HepG2 (cell line): ENCODE data around the gene OBSL1. TPM values are rescaled to one million over a fixed set of nuclear protein-coding genes. Genes with fewer than 3 reads are reported as not detected.

Experiments
- ARID5B ChIP-seq: IDR thresholded peaks from 2 replicates; pipeline ENCODE4 v1.4.0; 2020; ENCODE audit warnings: mild to moderate bottlenecking, missing genetic modification reagents
- ATF3 ChIP-seq: sonication (generic); formaldehyde crosslinking; IDR thresholded peaks from 2 replicates; pipeline ENCODE4 v1.4.0; 2020; ENCODE audit warnings: missing genetic modification reagents
- CAMTA2 ChIP-seq: sonication (generic); formaldehyde crosslinking; IDR thresholded peaks from 2 replicates; pipeline ENCODE4 v1.4.0; 2020; ENCODE audit warnings: mild to moderate bottlenecking, missing genetic modification reagents, borderline replicate concordance
- CHCHD3 ChIP-seq: sonication (generic); formaldehyde crosslinking; IDR thresholded peaks from 2 replicates; pipeline ENCODE4 v1.8.0; 2022; ENCODE audit warnings: mild to moderate bottlenecking, missing genetic modification reagents, moderate library complexity
- ESRRA ChIP-seq: sonication (generic); formaldehyde crosslinking; IDR thresholded peaks from 2 replicates; pipeline ENCODE4 v1.5.1; 2020; ENCODE audit warnings: mild to moderate bottlenecking, low read depth, missing genetic modification reagents
- KLF13 ChIP-seq: sonication (generic); formaldehyde crosslinking; IDR thresholded peaks from 2 replicates; pipeline ENCODE4 v1.4.0; 2020; ENCODE audit warnings: mild to moderate bottlenecking, missing genetic modification reagents
- KLF16 ChIP-seq, 2 experiments: sonication (generic) in 1 of 2; formaldehyde crosslinking in 1 of 2; IDR thresholded peaks; 2 replicates each; pipeline versions ENCODE4 v1.6.1 to v1.8.0; 2016 to 2023; ENCODE audit warnings: missing genetic modification reagents in 2 of 2, missing compliant biosample characterization in 1 of 2
- RAD51 ChIP-seq: fragments of 450-650 bp; IDR thresholded peaks from 2 replicates; pipeline ENCODE4 v1.6.1; 2016; ENCODE audit warnings: borderline replicate concordance
- RORA ChIP-seq: sonication (generic); formaldehyde crosslinking; IDR thresholded peaks from 2 replicates; pipeline ENCODE4 v1.5.0; 2020; ENCODE audit warnings: mild to moderate bottlenecking, missing genetic modification reagents, moderate library complexity
- RXRA ChIP-seq: sonication (generic); formaldehyde crosslinking; IDR thresholded peaks from 2 replicates; pipeline ENCODE4 v1.5.1; 2020; ENCODE audit warnings: missing genetic modification reagents
- SMC3 ChIP-seq: IDR thresholded peaks from 2 replicates; pipeline ENCODE4 v1.6.1; 2011; ENCODE audit warnings: low read length, improper control_type of control experiment
- SP4 ChIP-seq: sonication (generic); formaldehyde crosslinking; IDR thresholded peaks from 2 replicates; pipeline ENCODE4 v1.8.1; 2023; ENCODE audit warnings: mild to moderate bottlenecking, missing genetic modification reagents
- TOPORS ChIP-seq: sonication (generic); formaldehyde crosslinking; IDR thresholded peaks from 2 replicates; pipeline ENCODE4 v1.8.0; 2023; ENCODE audit warnings: mild to moderate bottlenecking, missing genetic modification reagents
- ZNF292 ChIP-seq: sonication (generic); formaldehyde crosslinking; IDR thresholded peaks from 2 replicates; pipeline ENCODE4 v1.8.1; 2022; ENCODE audit warnings: mild to moderate bottlenecking, low read depth, missing genetic modification reagents, borderline replicate concordance
- ZNF367 ChIP-seq: sonication (generic); formaldehyde crosslinking; IDR thresholded peaks from 2 replicates; pipeline ENCODE4 v1.4.0; 2020; ENCODE audit warnings: missing genetic modification reagents, borderline replicate concordance
- ZNF530 ChIP-seq: sonication (generic); formaldehyde crosslinking; IDR thresholded peaks from 2 replicates; pipeline ENCODE4 v1.5.0; 2020; ENCODE audit warnings: low read depth, mild to moderate bottlenecking, missing genetic modification reagents
- ZNF672 ChIP-seq: sonication (generic); formaldehyde crosslinking; IDR thresholded peaks from 2 replicates; pipeline ENCODE4 v1.8.1; 2022; ENCODE audit warnings: missing genetic modification reagents
- ZSCAN21 ChIP-seq: sonication (generic); formaldehyde crosslinking; IDR thresholded peaks from 2 replicates; pipeline ENCODE4 v1.8.0; 2022; ENCODE audit warnings: mild to moderate bottlenecking, missing genetic modification reagents, moderate library complexity, borderline replicate concordance
- ZSCAN9 ChIP-seq: IDR thresholded peaks from 2 replicates; pipeline ENCODE4 v1.6.1; 2016; ENCODE audit warnings: borderline replicate concordance
- polyA plus RNA-seq, 8 experiments: library from polyadenylated mRNA; depleted of rRNA in 3 of 8; stranded (reverse) in 7 of 8; unstranded in 1 of 8; fragments of >200 nt; fragmentation: Illumina TruSeq in 4 of 8; extraction: Trizol in 4 of 8; gene quantifications; 2 replicates each; pipeline versions ENCODE4 v1.2.1 to v1.2.3, GENCODE V29; 2011 to 2016; ENCODE audit warnings: low read depth in 4 of 8, missing spikeins in 1 of 8, mixed read lengths in 1 of 8; ENCODE audit not compliant: insufficient read depth in 1 of 8
- total RNA-seq, 5 experiments: library from RNA; depleted of rRNA; stranded (reverse); fragments of >200 nt; fragmentation: Illumina TruSeq; extraction: Trizol; gene quantifications; 2 replicates each; pipeline ENCODE4 v1.2.3, GENCODE V29; 2016; ENCODE audit warnings: low read depth in 1 of 5
- TF ChIP-seq, protein P1 (sequence below): IDR thresholded peaks from 2 replicates; pipeline ENCODE4 v1.6.1; 2016; ENCODE audit warnings: missing compliant biosample characterization, missing genetic modification reagents, borderline replicate concordance
- TF ChIP-seq, protein P2 (sequence below): sonication (generic); formaldehyde crosslinking; conservative IDR thresholded peaks from 2 replicates; pipeline ENCODE4 v1.8.1; 2023; ENCODE audit warnings: missing genetic modification reagents
- TF ChIP-seq, protein P3 (sequence below): sonication (generic); formaldehyde crosslinking; IDR thresholded peaks from 2 replicates; pipeline ENCODE4 v1.5.0; 2020; ENCODE audit warnings: missing genetic modification reagents, mild to moderate bottlenecking, borderline replicate concordance

The OBSL1 gene
- total and polyA plus RNA-seq, 2 of the 13 experiments (the other 11 are each of a cell fraction or from before 2014, with no cell fraction given) = 86.7 to 218 TPM

GRCh38 chr2:219597552-219598307 lies 26.4 kb upstream of the OBSL1 start, which contains the start of gene STK11IP (continued):
- TF ChIP-seq, protein P1, sequence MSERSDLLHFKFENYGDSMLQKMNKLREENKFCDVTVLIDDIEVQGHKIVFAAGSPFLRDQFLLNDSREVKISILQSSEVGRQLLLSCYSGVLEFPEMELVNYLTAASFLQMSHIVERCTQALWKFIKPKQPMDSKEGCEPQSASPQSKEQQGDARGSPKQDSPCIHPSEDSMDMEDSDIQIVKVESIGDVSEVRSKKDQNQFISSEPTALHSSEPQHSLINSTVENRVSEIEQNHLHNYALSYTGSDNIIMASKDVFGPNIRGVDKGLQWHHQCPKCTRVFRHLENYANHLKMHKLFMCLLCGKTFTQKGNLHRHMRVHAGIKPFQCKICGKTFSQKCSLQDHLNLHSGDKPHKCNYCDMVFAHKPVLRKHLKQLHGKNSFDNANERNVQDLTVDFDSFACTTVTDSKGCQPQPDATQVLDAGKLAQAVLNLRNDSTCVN (CRISPR knock-in tag) = 0 out of 2 replicates have a peak, but pooled peaks have one; percentile 38
- TF ChIP-seq KLF16 (CRISPR knock-in tag; IDR thresholded peaks at IDR 0.05) (peak in 1 of 2 experiments; percentile 70; a peak in 2 of 4 replicates), ZNF530 (no peak), ATF3 (CRISPR knock-in tag) (0 out of 2 replicates have a peak, but pooled peaks have one; percentile 18), RORA (0 out of 2 replicates have a peak, but pooled peaks have one; percentile 76), CHCHD3 (no peak), ARID5B (CRISPR knock-in tag) (peak; percentile 45; the same call in 1 of the 2 replicates), CAMTA2 (CRISPR knock-in tag) (peak; percentile 78; the same call in 1 of the 2 replicates), RXRA (peak; percentile 79), SP4 (CRISPR knock-in tag) (peak; percentile 95), ZNF367 (CRISPR knock-in tag) (no peak), ZNF672 (no peak), ESRRA (CRISPR knock-in tag) (no peak), ZSCAN21 (CRISPR knock-in tag) (peak; percentile 69; the same call in 1 of the 2 replicates), ZSCAN9 (peak; percentile 47), RAD51 (no peak), TOPORS (CRISPR knock-in tag) (0 out of 2 replicates have a peak, but pooled peaks have one; percentile 23), ZNF292 (CRISPR knock-in tag) (peak; percentile 58; the same call in 1 of the 2 replicates), SMC3 (peak; percentile 2; the same call in 1 of the 2 replicates), KLF13 (no peak)
- TF ChIP-seq, protein P2, sequence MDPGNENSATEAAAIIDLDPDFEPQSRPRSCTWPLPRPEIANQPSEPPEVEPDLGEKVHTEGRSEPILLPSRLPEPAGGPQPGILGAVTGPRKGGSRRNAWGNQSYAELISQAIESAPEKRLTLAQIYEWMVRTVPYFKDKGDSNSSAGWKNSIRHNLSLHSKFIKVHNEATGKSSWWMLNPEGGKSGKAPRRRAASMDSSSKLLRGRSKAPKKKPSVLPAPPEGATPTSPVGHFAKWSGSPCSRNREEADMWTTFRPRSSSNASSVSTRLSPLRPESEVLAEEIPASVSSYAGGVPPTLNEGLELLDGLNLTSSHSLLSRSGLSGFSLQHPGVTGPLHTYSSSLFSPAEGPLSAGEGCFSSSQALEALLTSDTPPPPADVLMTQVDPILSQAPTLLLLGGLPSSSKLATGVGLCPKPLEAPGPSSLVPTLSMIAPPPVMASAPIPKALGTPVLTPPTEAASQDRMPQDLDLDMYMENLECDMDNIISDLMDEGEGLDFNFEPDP (CRISPR knock-in tag) = no peak
- TF ChIP-seq, protein P3, sequence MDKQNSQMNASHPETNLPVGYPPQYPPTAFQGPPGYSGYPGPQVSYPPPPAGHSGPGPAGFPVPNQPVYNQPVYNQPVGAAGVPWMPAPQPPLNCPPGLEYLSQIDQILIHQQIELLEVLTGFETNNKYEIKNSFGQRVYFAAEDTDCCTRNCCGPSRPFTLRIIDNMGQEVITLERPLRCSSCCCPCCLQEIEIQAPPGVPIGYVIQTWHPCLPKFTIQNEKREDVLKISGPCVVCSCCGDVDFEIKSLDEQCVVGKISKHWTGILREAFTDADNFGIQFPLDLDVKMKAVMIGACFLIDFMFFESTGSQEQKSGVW = no peak
